K562 (cell line): ENCODE results near the gene ZBTB46. TPM values are rescaled to one million over a fixed set of nuclear protein-coding genes. Genes with fewer than 3 reads are reported as not detected.

Experiments
- ATAC-seq: fragments of 200-7000 bp; cut with Tn5 transposase; 3 replicates; pipeline ENCODE4 v1.9.1; 2020; ENCODE audit warnings: moderate library complexity
- BruUV-seq: library from RNA; stranded (reverse); fragments of 400-500 nt; replicated peaks from 2 replicates; lab custom pipeline; 2021; lab: Mats Ljungman, UMichigan
- CTCF ChIA-PET: fragments of 300-600 bp; formaldehyde crosslinking; extraction: SDS; loops from one replicate; lab custom pipeline; 2021; ENCODE audit warnings: low intra/inter-chr PET ratio; lab: Yijun Ruan, JAX
- POLR2A ChIA-PET: fragments of 300-600, 350-650 bp; sonication (Branson Sonifier 250); formaldehyde crosslinking; extraction: SDS; loops from one replicate; lab custom pipeline; 2021; ENCODE audit warnings: antibody characterized with exemption, inconsistent platforms; lab: Yijun Ruan, JAX
- DNase-seq, 4 experiments: peaks; one replicate each; pipeline versions ENCODE4 v3.0.0 to v3.0.0-alpha.2; 2011 to 2018; ENCODE audit warnings: low spot score in 3 of 4, mixed read lengths in 3 of 4; ENCODE audit errors: extremely low read depth in 1 of 4
- FAIRE-seq: peaks from 2 replicates; lab custom pipeline; 2011; peaks lifted over from hg19 to GRCh38; lab: Jason Lieb, UNC
- H2AFZ ChIP-seq: 2 replicates; pipeline ENCODE4 v1.6.0; 2011; ENCODE audit warnings: low read depth, low read length, control low read depth, inconsistent platforms
- H3K27ac ChIP-seq: fragments of 200-600 bp; 3 replicates; pipeline ENCODE4 v1.8.0; 2011; ENCODE audit warnings: low read depth, mild to moderate bottlenecking, control low read depth, inconsistent platforms, low read length, moderate library complexity, mixed read lengths; ENCODE audit errors: extremely low read depth
- H3K27me3 ChIP-seq, 2 experiments: fragments of 300-600 bp in 1 of 2; 2 replicates in 1 of 2; 3 replicates in 1 of 2; pipeline versions ENCODE4 v1.6.0 to v1.8.0; 2011; ENCODE audit warnings: inconsistent platforms in 2 of 2, low read length in 2 of 2, mild to moderate bottlenecking in 1 of 2, mixed read lengths in 1 of 2, moderate library complexity in 1 of 2; ENCODE audit not compliant: control insufficient read depth in 2 of 2, insufficient read depth in 2 of 2
- H3K36me3 ChIP-seq: fragments of 300-600 bp; 3 replicates; pipeline ENCODE4 v1.8.0; 2011; ENCODE audit warnings: mild to moderate bottlenecking, low read length, inconsistent platforms; ENCODE audit not compliant: control insufficient read depth, insufficient read depth
- H3K4me1 ChIP-seq, 2 experiments: fragments of 200-600 bp in 1 of 2; replicated peaks in 1 of 2; 2 replicates in 1 of 2; 3 replicates in 1 of 2; pipeline versions ENCODE4 v1.5.1 to v1.8.0; 2011; ENCODE audit warnings: inconsistent platforms in 2 of 2, low read length in 2 of 2, mild to moderate bottlenecking in 1 of 2, mixed read lengths in 1 of 2, moderate library complexity in 1 of 2; ENCODE audit not compliant: control insufficient read depth in 2 of 2, insufficient read depth in 2 of 2
- H3K4me2 ChIP-seq: 2 replicates; pipeline ENCODE4 v1.6.1; 2011; ENCODE audit warnings: low read length, control low read depth, inconsistent platforms, mixed read lengths; ENCODE audit not compliant: insufficient read depth
- H3K4me3 ChIP-seq: fragments of 200-600 bp; sonication (generic), shearing (Covaris generic); 2 replicates; pipeline ENCODE4 v1.5.1; 2016; ENCODE audit warnings: control low read depth, inconsistent platforms
- H3K79me2 ChIP-seq: fragments of 200-600 bp; 3 replicates; pipeline ENCODE4 v1.8.0; 2011; ENCODE audit warnings: low read length, inconsistent platforms; ENCODE audit not compliant: control insufficient read depth, insufficient read depth
- H3K9ac ChIP-seq, 2 experiments: 2 replicates each; pipeline versions ENCODE4 v1.6.0 to v1.6.1; 2011; ENCODE audit warnings: low read depth in 2 of 2, low read length in 2 of 2, control low read depth in 1 of 2, inconsistent platforms in 1 of 2, mild to moderate bottlenecking in 1 of 2, mixed read lengths in 1 of 2; ENCODE audit not compliant: insufficient read depth in 1 of 2
- H3K9me1 ChIP-seq: one replicate; pipeline ENCODE4 v1.6.0; 2011; ENCODE audit warnings: inconsistent platforms, mild to moderate bottlenecking, low read length, moderate library complexity; ENCODE audit not compliant: control insufficient read depth, insufficient read depth
- H3K9me3 ChIP-seq: replicated peaks from 2 replicates; pipeline ENCODE4 v1.5.1; 2011; ENCODE audit warnings: low read depth, low read length, inconsistent platforms; ENCODE audit not compliant: control insufficient read depth, insufficient read depth
- H4K20me1 ChIP-seq: replicated peaks from 2 replicates; pipeline ENCODE4 v1.6.1; 2011; ENCODE audit warnings: low read length, inconsistent platforms, mixed read lengths; ENCODE audit not compliant: control insufficient read depth, insufficient read depth
- BRD4 ChIP-seq: fragments of 200-600 bp; sonication (generic); IDR thresholded peaks from 2 replicates; pipeline ENCODE4 v1.6.1; 2017; ENCODE audit warnings: inconsistent platforms
- KAT7 ChIP-seq: sonication (generic); formaldehyde crosslinking; IDR thresholded peaks from 2 replicates; pipeline ENCODE4 v1.8.0; 2022; ENCODE audit warnings: missing genetic modification reagents, mild to moderate bottlenecking, borderline replicate concordance
- TCF7L2 ChIP-seq: fragments of 150-350 bp; IDR thresholded peaks from 2 replicates; pipeline ENCODE4 v1.6.1; 2016; ENCODE audit warnings: low read depth, mild to moderate bottlenecking, low read length, moderate library complexity
- YBX1 ChIP-seq: fragments of 450-650 bp; IDR thresholded peaks from 2 replicates; pipeline ENCODE4 v1.7.1; 2016; ENCODE audit warnings: mild to moderate bottlenecking
- ZNF143 ChIP-seq: sonication (generic); formaldehyde crosslinking; IDR thresholded peaks from 2 replicates; pipeline ENCODE4 v1.9.0; 2022; ENCODE audit warnings: mild to moderate bottlenecking, missing genetic modification reagents
- ZNF174 ChIP-seq: fragments of 250-450 bp; sonication (Bioruptor Pico); IDR thresholded peaks from 2 replicates; pipeline ENCODE4 v1.4.0; 2020; ENCODE audit warnings: mild to moderate bottlenecking
- ZNF239 ChIP-seq: fragments of 250-450 bp; sonication (Bioruptor Pico); IDR thresholded peaks from 2 replicates; pipeline ENCODE4 v1.4.0; 2020; ENCODE audit warnings: mild to moderate bottlenecking
- ZNF830 ChIP-seq: fragments of 250-450 bp; sonication (Bioruptor Pico); IDR thresholded peaks from 2 replicates; pipeline ENCODE4 v1.5.0; 2021; ENCODE audit warnings: mild to moderate bottlenecking
- WGBS: fragments of 100-300 bp; shearing (Covaris generic); methylation state at CpG from one replicate; pipeline ENCODE4 v1.1.6; 2016; ENCODE audit warnings: low coverage, mixed read lengths; ENCODE audit not compliant: insufficient coverage; ENCODE audit errors: missing lambda C conversion rate; 5-methylcytosine and 5-hydroxymethylcytosine counted together
- in situ Hi-C: fragments of 300-500 bp; cut with MboI; formaldehyde crosslinking; loops from 4 replicates; pipeline ENCODE4 v1.15.0; 2018; ENCODE audit warnings: inconsistent platforms, mixed read lengths
- intact Hi-C: fragments of 100-400 bp; cut with micrococcal nuclease; formaldehyde crosslinking; loops from 2 replicates; pipeline ENCODE4 v1.14.2; 2022
- polyA plus RNA-seq, 8 experiments: library from polyadenylated mRNA; depleted of rRNA in 4 of 8; stranded (reverse) in 5 of 8; unstranded in 3 of 8; fragments of >200 nt; fragmentation: Nextera tagmentation in 2 of 8; fragmentation: Illumina TruSeq in 1 of 8; extraction: Ambion mirVana in 2 of 8; extraction: Trizol in 1 of 8; gene quantifications; 2 replicates each; pipeline versions ENCODE4 v1.2.1 to v1.2.3, GENCODE V29; 2011 to 2014; ENCODE audit warnings: inconsistent platforms in 1 of 8, missing spikeins in 1 of 8
- total RNA-seq, 7 experiments: library from RNA; depleted of rRNA in 6 of 7; stranded (reverse); fragments of >200 nt in 6 of 7; fragmentation: Illumina TruSeq in 2 of 7; extraction: Trizol in 2 of 7; gene quantifications; 2 replicates each; pipeline versions ENCODE4 v1.2.1 to v1.2.3, GENCODE V29; 2011 to 2021; ENCODE audit warnings: low replicate concordance in 1 of 7
- TF ChIP-seq, protein P1 (sequence below): fragments of 450-650 bp; IDR thresholded peaks from 2 replicates; pipeline ENCODE4 v1.6.1; 2016; ENCODE audit warnings: borderline replicate concordance
- TF ChIP-seq, protein P2 (sequence below), 3 experiments: fragments of 200-800 bp in 1 of 3; sonication (Bioruptor generic) in 1 of 3; sonication (generic) in 1 of 3; formaldehyde crosslinking in 1 of 3; IDR thresholded peaks; 2 replicates each; pipeline versions ENCODE4 v1.6.1 to v1.8.0; 2016 to 2022; ENCODE audit warnings: mild to moderate bottlenecking in 2 of 3, missing compliant biosample characterization in 2 of 3, missing genetic modification characterization in 2 of 3, missing genetic modification reagents in 1 of 3
- TF ChIP-seq, protein P3 (sequence below): fragments of 250-450 bp; sonication (Bioruptor Pico); IDR thresholded peaks from 2 replicates; pipeline ENCODE4 v1.4.0; 2020

Gene ZBTB46
- total and polyA plus RNA-seq, 9 of the 15 experiments (the other 6 are each of a cell fraction or from before 2014, with no cell fraction given) = 0.29 to 4.1 (median 1.1) TPM

DNA sequence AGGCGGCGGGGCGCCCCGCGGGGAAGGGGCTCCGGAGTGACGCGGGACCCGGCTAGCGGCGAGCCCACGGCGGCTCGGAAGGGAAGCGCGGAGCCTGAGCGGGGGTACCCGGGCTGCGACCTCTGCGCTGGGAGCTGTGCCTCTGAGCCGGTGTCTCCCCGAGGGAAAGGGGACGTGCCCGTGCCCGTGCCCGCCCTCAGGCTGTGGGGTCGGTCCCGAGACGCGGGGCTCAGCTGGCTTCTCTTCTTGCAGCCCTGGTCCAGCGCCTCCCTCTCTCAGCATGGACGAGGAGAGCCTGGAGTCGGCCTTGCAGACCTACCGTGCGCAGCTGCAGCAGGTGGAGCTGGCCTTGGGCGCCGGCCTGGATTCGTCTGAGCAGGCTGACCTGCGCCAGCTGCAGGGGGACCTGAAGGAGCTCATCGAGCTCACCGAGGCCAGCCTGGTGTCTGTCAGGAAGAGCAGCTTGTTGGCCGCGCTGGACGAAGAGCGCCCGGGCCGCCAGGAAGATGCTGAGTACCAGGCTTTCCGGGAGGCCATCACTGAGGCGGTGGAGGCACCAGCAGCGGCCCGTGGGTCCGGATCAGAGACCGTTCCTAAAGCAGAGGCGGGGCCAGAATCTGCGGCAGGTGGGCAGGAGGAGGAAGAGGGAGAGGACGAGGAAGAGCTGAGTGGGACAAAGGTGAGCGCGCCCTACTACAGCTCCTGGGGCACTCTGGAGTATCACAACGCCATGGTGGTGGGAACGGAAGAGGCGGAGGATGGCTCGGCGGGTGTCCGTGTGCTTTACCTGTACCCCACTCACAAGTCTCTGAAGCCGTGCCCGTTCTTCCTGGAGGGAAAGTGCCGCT is 122.5 kb downstream of the ZBTB46 start:
- FAIRE-seq (no peak), ATAC-seq (no peak), DNase-seq (peak in 2 of 4 experiments; percentile 5 to 15)
- peaks cover 74% of the 10 kb centered on the region for H3K36me3 ChIP-seq
- H3K4me1 ChIP-seq = peaks cover 13 to 53% of the 10 kb centered on the region in 2 experiments
- ChIA-PET CTCF (interaction anchor here (2.6 kb wide), 1 partner anchor 156 kb away, joined by 18 read pairs; the partner anchor contains the start of gene TPD52L2), POLR2A (interaction anchor here (0.6 to 4.0 kb wide), 13 partner anchors 10 to 187 kb away, joined by 3 to 27 read pairs (median 5); partner anchors contain the start of genes SLC2A4RG and TPD52L2)
- H3K4me3 ChIP-seq = peak overlapping the region; percentile 100
- in situ Hi-C loops (loop anchor here (5.0 kb wide), 1 partner anchor 154 kb away; the partner anchor contains the start of gene ABHD16B), intact Hi-C loops (loop anchor here (5.0 to 10.0 kb wide), 4 partner anchors 76 to 249 kb away; partner anchors contain the start of genes PTK6 and UCKL1)
- H3K9me3 ChIP-seq = no peaks in the 10 kb centered on the region
- peak overlapping the region; percentile 90 to 95 for H3K9ac ChIP-seq
- peak overlapping the region; percentile 99 for H3K4me2 ChIP-seq
- H3K9me1 ChIP-seq = no peaks in the 10 kb centered on the region
- peaks cover 69% of the 10 kb centered on the region for H3K79me2 ChIP-seq
- WGBS = 37% methylated on average over 37 of the region's 67 CpGs
- TSS peak; percentile 54 for BruUV-seq
- H2AFZ ChIP-seq = 0 out of 2 replicates have a peak overlapping the region, but pooled peaks have one; percentile 67
- H3K27me3 ChIP-seq = no peaks in the 10 kb centered on the region
- peak overlapping the region; percentile 96 for H3K27ac ChIP-seq
- H4K20me1 ChIP-seq = peaks cover 22% of the 10 kb centered on the region
- TF ChIP-seq ZNF174 (CRISPR knock-in tag) (no peak), YBX1 (no peak), ZNF830 (no peak), KAT7 (CRISPR knock-in tag) (no peak), BRD4 (no peak), ZNF239 (CRISPR knock-in tag) (no peak), ZNF143 (CRISPR knock-in tag) (no peak), TCF7L2 (no peak)
- TF ChIP-seq, protein P1, sequence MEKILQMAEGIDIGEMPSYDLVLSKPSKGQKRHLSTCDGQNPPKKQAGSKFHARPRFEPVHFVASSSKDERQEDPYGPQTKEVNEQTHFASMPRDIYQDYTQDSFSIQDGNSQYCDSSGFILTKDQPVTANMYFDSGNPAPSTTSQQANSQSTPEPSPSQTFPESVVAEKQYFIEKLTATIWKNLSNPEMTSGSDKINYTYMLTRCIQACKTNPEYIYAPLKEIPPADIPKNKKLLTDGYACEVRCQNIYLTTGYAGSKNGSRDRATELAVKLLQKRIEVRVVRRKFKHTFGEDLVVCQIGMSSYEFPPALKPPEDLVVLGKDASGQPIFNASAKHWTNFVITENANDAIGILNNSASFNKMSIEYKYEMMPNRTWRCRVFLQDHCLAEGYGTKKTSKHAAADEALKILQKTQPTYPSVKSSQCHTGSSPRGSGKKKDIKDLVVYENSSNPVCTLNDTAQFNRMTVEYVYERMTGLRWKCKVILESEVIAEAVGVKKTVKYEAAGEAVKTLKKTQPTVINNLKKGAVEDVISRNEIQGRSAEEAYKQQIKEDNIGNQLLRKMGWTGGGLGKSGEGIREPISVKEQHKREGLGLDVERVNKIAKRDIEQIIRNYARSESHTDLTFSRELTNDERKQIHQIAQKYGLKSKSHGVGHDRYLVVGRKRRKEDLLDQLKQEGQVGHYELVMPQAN = no peak
- TF ChIP-seq, protein P2, sequence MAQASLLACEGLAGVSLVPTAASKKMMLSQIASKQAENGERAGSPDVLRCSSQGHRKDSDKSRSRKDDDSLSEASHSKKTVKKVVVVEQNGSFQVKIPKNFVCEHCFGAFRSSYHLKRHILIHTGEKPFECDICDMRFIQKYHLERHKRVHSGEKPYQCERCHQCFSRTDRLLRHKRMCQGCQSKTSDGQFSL (CRISPR knock-in tag; IDR thresholded peaks at IDR 0.05) = no peak
- TF ChIP-seq, protein P2 (tag; IDR thresholded peaks at IDR 0.05) = no peak
- TF ChIP-seq, protein P3, sequence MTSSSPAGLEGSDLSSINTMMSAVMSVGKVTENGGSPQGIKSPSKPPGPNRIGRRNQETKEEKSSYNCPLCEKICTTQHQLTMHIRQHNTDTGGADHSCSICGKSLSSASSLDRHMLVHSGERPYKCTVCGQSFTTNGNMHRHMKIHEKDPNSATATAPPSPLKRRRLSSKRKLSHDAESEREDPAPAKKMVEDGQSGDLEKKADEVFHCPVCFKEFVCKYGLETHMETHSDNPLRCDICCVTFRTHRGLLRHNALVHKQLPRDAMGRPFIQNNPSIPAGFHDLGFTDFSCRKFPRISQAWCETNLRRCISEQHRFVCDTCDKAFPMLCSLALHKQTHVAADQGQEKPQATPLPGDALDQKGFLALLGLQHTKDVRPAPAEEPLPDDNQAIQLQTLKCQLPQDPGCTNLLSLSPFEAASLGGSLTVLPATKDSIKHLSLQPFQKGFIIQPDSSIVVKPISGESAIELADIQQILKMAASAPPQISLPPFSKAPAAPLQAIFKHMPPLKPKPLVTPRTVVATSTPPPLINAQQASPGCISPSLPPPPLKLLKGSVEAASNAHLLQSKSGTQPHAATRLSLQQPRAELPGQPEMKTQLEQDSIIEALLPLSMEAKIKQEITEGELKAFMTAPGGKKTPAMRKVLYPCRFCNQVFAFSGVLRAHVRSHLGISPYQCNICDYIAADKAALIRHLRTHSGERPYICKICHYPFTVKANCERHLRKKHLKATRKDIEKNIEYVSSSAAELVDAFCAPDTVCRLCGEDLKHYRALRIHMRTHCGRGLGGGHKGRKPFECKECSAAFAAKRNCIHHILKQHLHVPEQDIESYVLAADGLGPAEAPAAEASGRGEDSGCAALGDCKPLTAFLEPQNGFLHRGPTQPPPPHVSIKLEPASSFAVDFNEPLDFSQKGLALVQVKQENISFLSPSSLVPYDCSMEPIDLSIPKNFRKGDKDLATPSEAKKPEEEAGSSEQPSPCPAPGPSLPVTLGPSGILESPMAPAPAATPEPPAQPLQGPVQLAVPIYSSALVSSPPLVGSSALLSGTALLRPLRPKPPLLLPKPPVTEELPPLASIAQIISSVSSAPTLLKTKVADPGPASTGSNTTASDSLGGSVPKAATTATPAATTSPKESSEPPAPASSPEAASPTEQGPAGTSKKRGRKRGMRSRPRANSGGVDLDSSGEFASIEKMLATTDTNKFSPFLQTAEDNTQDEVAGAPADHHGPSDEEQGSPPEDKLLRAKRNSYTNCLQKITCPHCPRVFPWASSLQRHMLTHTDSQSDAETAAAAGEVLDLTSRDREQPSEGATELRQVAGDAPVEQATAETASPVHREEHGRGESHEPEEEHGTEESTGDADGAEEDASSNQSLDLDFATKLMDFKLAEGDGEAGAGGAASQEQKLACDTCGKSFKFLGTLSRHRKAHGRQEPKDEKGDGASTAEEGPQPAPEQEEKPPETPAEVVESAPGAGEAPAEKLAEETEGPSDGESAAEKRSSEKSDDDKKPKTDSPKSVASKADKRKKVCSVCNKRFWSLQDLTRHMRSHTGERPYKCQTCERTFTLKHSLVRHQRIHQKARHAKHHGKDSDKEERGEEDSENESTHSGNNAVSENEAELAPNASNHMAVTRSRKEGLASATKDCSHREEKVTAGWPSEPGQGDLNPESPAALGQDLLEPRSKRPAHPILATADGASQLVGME (CRISPR knock-in tag) = no peak
